ENCODE results near the gene TBX3.

TBX3 gene

DNA sequence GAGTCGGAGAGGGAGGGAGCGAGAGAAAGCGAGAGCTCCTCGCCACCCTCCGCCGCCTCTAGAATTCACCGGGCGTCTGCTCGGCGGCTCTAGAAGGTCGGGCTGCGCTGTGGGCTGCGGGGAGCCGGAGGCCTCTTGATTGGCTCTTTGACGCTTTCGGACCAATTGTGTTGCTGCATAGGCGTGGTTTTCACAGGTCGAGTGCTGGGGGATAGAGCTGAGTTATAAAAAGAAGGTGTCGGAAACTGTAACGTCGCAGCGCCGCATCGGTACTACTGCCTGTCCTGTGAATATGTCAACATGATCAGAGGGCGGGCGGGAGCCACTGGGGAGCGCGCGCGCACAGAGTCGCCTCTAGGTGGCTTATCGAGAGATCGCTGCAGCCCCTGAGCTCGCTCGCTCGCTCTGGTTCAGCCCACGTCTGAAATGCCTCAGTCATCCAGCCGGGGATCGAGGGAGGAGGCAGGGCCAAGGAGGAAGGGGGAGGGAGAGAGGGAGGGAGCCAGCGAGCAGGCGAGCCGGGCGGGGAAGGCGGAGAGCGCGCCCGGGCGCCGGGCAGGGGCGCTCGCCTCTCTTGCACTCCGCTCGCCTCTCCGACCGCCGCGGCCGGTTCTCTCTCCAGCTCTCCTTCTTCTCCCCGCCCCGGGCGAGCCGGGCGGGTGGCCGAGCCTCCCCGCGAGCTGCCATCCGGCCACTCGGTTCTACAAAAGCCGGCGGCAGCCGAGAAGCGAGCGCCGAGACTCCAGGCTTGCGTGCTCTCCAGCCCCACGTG is at the start of gene TBX3:
TBX3 (minus strand) TSS at position 78 of the 772 bp plus-strand sequence. CDS start 975 bp downstream, outside the sequence.
- TF ChIP-seq GATA2 (IDR thresholded peaks at IDR 0.05; ENCODE audit: low read depth, low read length): peak; percentile 99
- peak; percentile 57; the same call in 1 of the 2 replicates for TF ChIP-seq GATA3 (IDR thresholded peaks at IDR 0.05; ENCODE audit: low read depth, low read length)

GRCh38 chr12:114732426-114733030 is 48.6 kb upstream of the TBX3 start:
- TF ChIP-seq GATA3 (IDR thresholded peaks at IDR 0.05; ENCODE audit: low read depth, low read length): no peak
- no peak for TF ChIP-seq GATA2 (IDR thresholded peaks at IDR 0.05; ENCODE audit: low read depth, low read length)

DNA sequence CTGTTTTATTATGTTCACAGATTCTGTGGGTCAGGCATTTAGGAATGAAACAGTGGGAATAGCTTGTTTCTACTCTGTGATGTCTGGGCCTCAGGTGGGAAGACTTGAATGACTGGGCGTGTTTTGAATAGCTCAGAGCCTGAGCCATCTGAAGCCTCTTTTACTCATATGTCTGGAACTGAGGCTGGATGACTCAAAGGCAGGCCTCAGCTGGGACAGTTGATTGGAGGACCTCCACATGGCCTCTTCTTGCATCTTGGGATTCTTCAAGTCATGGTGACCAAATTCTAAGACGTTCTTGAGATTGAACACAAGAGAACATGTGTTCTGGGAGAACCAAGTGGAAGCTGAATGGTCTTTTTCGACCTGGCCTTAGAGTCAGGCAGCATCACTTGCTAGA is 45.8 kb upstream of the TBX3 start:
- TF ChIP-seq GATA2 (IDR thresholded peaks at IDR 0.05; ENCODE audit: low read depth, low read length): no peak
- no peak for TF ChIP-seq GATA3 (IDR thresholded peaks at IDR 0.05; ENCODE audit: low read depth, low read length)

- TF ChIP-seq GATA3 (IDR thresholded peaks at IDR 0.05; ENCODE audit: low read depth, low read length) (no peak), GATA2 (IDR thresholded peaks at IDR 0.05; ENCODE audit: low read depth, low read length) (no peak)
Observed at GRCh38 chr12:114726092-114726710, 42.2 kb upstream of the TBX3 start.

- TF ChIP-seq GATA2 (IDR thresholded peaks at IDR 0.05; ENCODE audit: low read depth, low read length): no peak
- TF ChIP-seq GATA3 (IDR thresholded peaks at IDR 0.05; ENCODE audit: low read depth, low read length): no peak
Observed at GRCh38 chr12:114721266-114721665, 37.3 kb upstream of the TBX3 start.

- TF ChIP-seq GATA2 (IDR thresholded peaks at IDR 0.05; ENCODE audit: low read depth, low read length) (no peak), GATA3 (IDR thresholded peaks at IDR 0.05; ENCODE audit: low read depth, low read length) (no peak)
Observed at GRCh38 chr12:114713466-114714215, 29.7 kb upstream of the TBX3 start.

DNA sequence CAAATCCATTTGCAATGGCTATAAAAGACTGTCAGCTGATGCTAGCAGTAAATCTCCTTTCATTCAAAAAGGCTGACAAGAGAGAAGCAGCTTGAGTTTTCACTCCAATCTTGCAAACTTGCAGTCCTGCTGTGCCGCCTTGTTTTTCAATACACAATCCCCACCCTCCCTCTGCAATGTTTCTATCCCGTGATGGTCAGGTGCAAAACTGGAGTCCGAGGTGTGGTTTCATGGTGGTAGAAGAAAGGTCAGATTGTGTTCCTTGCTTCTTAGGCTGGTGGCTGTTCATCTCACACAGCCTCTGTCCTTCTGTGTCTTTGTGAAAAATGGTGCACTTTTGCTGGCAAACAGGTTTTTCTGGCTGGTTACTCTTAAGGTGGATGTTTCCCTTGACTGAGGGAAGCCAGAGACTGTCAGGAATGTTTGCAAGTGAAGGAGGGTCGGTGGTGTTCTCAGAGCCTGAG is 27.7 kb upstream of the TBX3 start:
- no peak for TF ChIP-seq GATA2 (IDR thresholded peaks at IDR 0.05; ENCODE audit: low read depth, low read length)
- TF ChIP-seq GATA3 (IDR thresholded peaks at IDR 0.05; ENCODE audit: low read depth, low read length): no peak

DNA sequence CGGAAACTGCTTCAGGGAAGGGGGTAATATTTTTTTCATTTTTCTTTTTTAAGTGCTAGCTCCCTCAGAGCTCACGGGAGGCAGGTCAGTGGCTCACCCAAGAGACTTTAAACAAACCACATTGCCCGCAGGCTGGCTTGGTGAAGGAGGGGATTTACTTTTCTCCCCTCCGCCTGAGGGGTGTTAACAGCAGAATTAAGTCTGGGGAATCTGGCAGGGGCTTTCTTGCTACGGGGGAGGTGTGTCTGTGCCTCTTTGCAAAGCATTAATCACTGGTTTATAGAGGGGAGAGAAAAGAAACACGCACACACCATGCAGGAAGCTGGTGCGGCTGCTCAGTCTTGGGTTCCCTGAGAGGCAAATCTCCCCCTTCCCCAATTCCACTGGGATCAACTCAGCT is 26.2 kb upstream of the TBX3 start:
- TF ChIP-seq GATA2 (IDR thresholded peaks at IDR 0.05; ENCODE audit: low read depth, low read length) (no peak), GATA3 (IDR thresholded peaks at IDR 0.05; ENCODE audit: low read depth, low read length) (no peak)

- TF ChIP-seq GATA2 (IDR thresholded peaks at IDR 0.05; ENCODE audit: low read depth, low read length): no peak
- no peak for TF ChIP-seq GATA3 (IDR thresholded peaks at IDR 0.05; ENCODE audit: low read depth, low read length)
Observed at GRCh38 chr12:114709112-114709511, 25.1 kb upstream of the TBX3 start.

DNA sequence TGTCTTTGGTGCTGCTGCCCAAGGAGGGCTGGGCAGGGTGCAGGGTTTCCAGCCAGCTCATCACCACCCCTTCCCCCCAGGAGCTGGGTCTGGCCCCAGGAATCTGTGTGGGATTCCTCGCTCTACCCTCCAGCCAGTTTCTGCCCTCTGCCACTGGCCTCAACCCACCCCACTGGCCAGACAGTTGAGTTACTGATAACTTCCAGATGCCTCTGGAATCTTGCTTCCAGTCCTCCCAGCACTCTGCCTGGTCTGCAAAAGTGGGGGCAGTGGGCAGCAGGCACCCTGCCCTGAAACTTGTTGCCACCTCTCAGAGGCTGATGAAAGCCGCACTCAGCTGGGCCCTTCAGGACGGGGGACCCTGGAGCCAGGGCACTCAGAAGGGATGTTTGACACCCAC is 20.1 kb upstream of the TBX3 start:
- TF ChIP-seq GATA3 (IDR thresholded peaks at IDR 0.05; ENCODE audit: low read depth, low read length) (no peak), GATA2 (IDR thresholded peaks at IDR 0.05; ENCODE audit: low read depth, low read length) (peak; percentile 31; the same call in 1 of the 2 replicates)

- TF ChIP-seq GATA3 (IDR thresholded peaks at IDR 0.05; ENCODE audit: low read depth, low read length): no peak
- no peak for TF ChIP-seq GATA2 (IDR thresholded peaks at IDR 0.05; ENCODE audit: low read depth, low read length)
Observed at GRCh38 chr12:114703060-114703493, 19.1 kb upstream of the TBX3 start.

- TF ChIP-seq GATA2 (IDR thresholded peaks at IDR 0.05; ENCODE audit: low read depth, low read length) (no peak), GATA3 (IDR thresholded peaks at IDR 0.05; ENCODE audit: low read depth, low read length) (no peak)
Observed at GRCh38 chr12:114702462-114702861, 18.5 kb upstream of the TBX3 start.

- TF ChIP-seq GATA3 (IDR thresholded peaks at IDR 0.05; ENCODE audit: low read depth, low read length) (no peak), GATA2 (IDR thresholded peaks at IDR 0.05; ENCODE audit: low read depth, low read length) (no peak)
Observed at GRCh38 chr12:114701553-114701952, 17.6 kb upstream of the TBX3 start.

- TF ChIP-seq GATA2 (IDR thresholded peaks at IDR 0.05; ENCODE audit: low read depth, low read length) (no peak), GATA3 (IDR thresholded peaks at IDR 0.05; ENCODE audit: low read depth, low read length) (no peak)
Observed at GRCh38 chr12:114701104-114701414, 17.1 kb upstream of the TBX3 start.

All from SH-SY5Y (cell line).